ENCODE results near the gene CTDNEP1. TPM values are rescaled to one million over a fixed set of nuclear protein-coding genes. Genes with fewer than 3 reads are reported as not detected.

CTDNEP1 gene
- total RNA-seq, 1 donor from 2014 or later, result 105 TPM

- intact Hi-C loops (cut with micrococcal nuclease), result no loop called here
- no peak for TF ChIP-seq CTCF (IDR thresholded peaks at IDR 0.05; ENCODE audit: borderline replicate concordance)
- Histone ChIP-seq H3K4me1 (peaks cover 33% of the 10 kb centered on the region), H3K27me3 (ENCODE audit: low read depth) (peaks cover 53% of the 10 kb centered on the region), H3K27ac (replicated peaks) (peak overlapping the region; percentile 16), H3K36me3 (peaks cover 36% of the 10 kb centered on the region), H3K9me3 (replicated peaks) (no peaks in the 10 kb centered on the region), H3K4me3 (peak overlapping the region; percentile 68)
- DNase-seq, result no peak
Observed at GRCh38 chr17:7260651-7261378, 9.3 kb upstream of the CTDNEP1 start.

- no peak overlapping the region for H3K27ac ChIP-seq (replicated peaks)
- no peak for DNase-seq
- peaks cover 43% of the 10 kb centered on the region for H3K36me3 ChIP-seq
- no peaks in the 10 kb centered on the region for H3K9me3 ChIP-seq (replicated peaks)
- H3K27me3 ChIP-seq (ENCODE audit: low read depth), result peaks cover 47% of the 10 kb centered on the region
- peaks cover 33% of the 10 kb centered on the region for H3K4me1 ChIP-seq
- no peak for TF ChIP-seq CTCF (IDR thresholded peaks at IDR 0.05; ENCODE audit: borderline replicate concordance)
- H3K4me3 ChIP-seq, result no peak overlapping the region
- intact Hi-C loops (cut with micrococcal nuclease), result no loop called here
Observed at GRCh38 chr17:7260151-7260550, 8.6 kb upstream of the CTDNEP1 start.

- peaks cover 33% of the 10 kb centered on the region for H3K4me1 ChIP-seq
- intact Hi-C loops (cut with micrococcal nuclease), result no loop called here
- DNase-seq, result no peak
- H3K4me3 ChIP-seq, result no peak overlapping the region
- H3K27ac ChIP-seq (replicated peaks), result no peak overlapping the region
- peaks cover 49% of the 10 kb centered on the region for H3K36me3 ChIP-seq
- no peaks in the 10 kb centered on the region for H3K9me3 ChIP-seq (replicated peaks)
- peaks cover 41% of the 10 kb centered on the region for H3K27me3 ChIP-seq (ENCODE audit: low read depth)
- no peak for TF ChIP-seq CTCF (IDR thresholded peaks at IDR 0.05; ENCODE audit: borderline replicate concordance)
Observed at GRCh38 chr17:7259555-7259889, 8.0 kb upstream of the CTDNEP1 start.

GRCh38 chr17:7258731-7259554, 7.4 kb upstream of the CTDNEP1 start:
- no peak overlapping the region for H3K27ac ChIP-seq (replicated peaks)
- H3K27me3 ChIP-seq (ENCODE audit: low read depth), result peaks cover 35% of the 10 kb centered on the region
- no peaks in the 10 kb centered on the region for H3K9me3 ChIP-seq (replicated peaks)
- no peak for TF ChIP-seq CTCF (IDR thresholded peaks at IDR 0.05; ENCODE audit: borderline replicate concordance)
- no peak for DNase-seq
- no peak overlapping the region for H3K4me3 ChIP-seq
- peaks cover 33% of the 10 kb centered on the region for H3K4me1 ChIP-seq
- intact Hi-C loops (cut with micrococcal nuclease), result no loop called here
- H3K36me3 ChIP-seq, result peaks cover 55% of the 10 kb centered on the region

GRCh38 chr17:7256766-7257456, 5.4 kb upstream of the CTDNEP1 start:
- H3K27me3 ChIP-seq (ENCODE audit: low read depth), result peaks cover 15% of the 10 kb centered on the region
- intact Hi-C loops (cut with micrococcal nuclease), result no loop called here
- no peak for TF ChIP-seq CTCF (IDR thresholded peaks at IDR 0.05; ENCODE audit: borderline replicate concordance)
- no peak for DNase-seq
- no peak overlapping the region for H3K4me3 ChIP-seq
- H3K9me3 ChIP-seq (replicated peaks), result no peaks in the 10 kb centered on the region
- H3K36me3 ChIP-seq, result peaks cover 58% of the 10 kb centered on the region
- peaks cover 29% of the 10 kb centered on the region for H3K4me1 ChIP-seq
- H3K27ac ChIP-seq (replicated peaks), result no peak overlapping the region

Data from left ventricle myocardium inferior (tissue), 1 donor.